ENCODE measurements around the gene CHAT.

GRCh38 chr10:49643241-49644034 lies 29.6 kb downstream of the CHAT start:
- TF ChIP-seq CTCF (IDR thresholded peaks at IDR 0.05; ENCODE audit: poor library complexity, severe bottlenecking) (no peak), EZH2 (IDR thresholded peaks at IDR 0.05; ENCODE audit: borderline replicate concordance, insufficient read depth, low read length, poor library complexity, severe bottlenecking) (no peak), EP300 (conservative IDR thresholded peaks at IDR 0.05; ENCODE audit: poor library complexity, severe bottlenecking) (no peak), SMC3 (conservative IDR thresholded peaks at IDR 0.05; ENCODE audit: poor library complexity) (no peak), POLR2AphosphoS5 (IDR thresholded peaks at IDR 0.05) (no peak), REST (IDR thresholded peaks at IDR 0.05; ENCODE audit: borderline replicate concordance) (no peak), MXI1 (conservative IDR thresholded peaks at IDR 0.05; ENCODE audit: poor library complexity, severe bottlenecking) (no peak)

All from neural cell (in vitro differentiated cells).